Measurements from ENCODE around the gene THADA.

- TF ChIP-seq ZNF274 (IDR thresholded peaks at IDR 0.05; ENCODE audit: low read depth, low read length), result no peak
- TF ChIP-seq YY1 (IDR thresholded peaks at IDR 0.05; ENCODE audit: insufficient read depth, insufficient read length), result no peak
- TF ChIP-seq SUZ12 (IDR thresholded peaks at IDR 0.05; ENCODE audit: extremely low read depth, insufficient read depth, insufficient read length), result no peak
Observed at GRCh38 chr2:43480874-43481273, 115.0 kb downstream of the THADA start.

Data from NT2/D1 (cell line).